Adipocyte (in vitro differentiated cells): ENCODE measurements around the gene DNM2.
"Not testable (repeated sequence)": the region's sequence is repeated elsewhere in the genome, so short reads cannot be mapped to it uniquely, and the experiment has no call there.

Source experiments
- DNase-seq: peaks from one replicate; pipeline ENCODE4 v3.0.0-alpha.2; 2015; ENCODE audit warnings: low read depth
- H3K27me3 ChIP-seq: replicated peaks from 2 replicates; pipeline ENCODE4 v1.7.0; 2013; ENCODE audit warnings: mild to moderate bottlenecking, low read length, moderate library complexity; ENCODE audit not compliant: control insufficient read depth, insufficient read depth
- H3K36me3 ChIP-seq: 2 replicates; pipeline ENCODE4 v1.7.0; 2013; ENCODE audit warnings: low read length, mild to moderate bottlenecking, moderate library complexity; ENCODE audit not compliant: control insufficient read depth, insufficient read depth, severe bottlenecking
- H3K4me1 ChIP-seq: 2 replicates; pipeline ENCODE4 v1.7.0; 2013; ENCODE audit warnings: mild to moderate bottlenecking, low read length, moderate library complexity; ENCODE audit not compliant: control insufficient read depth, insufficient read depth
- H3K4me3 ChIP-seq: 2 replicates; pipeline ENCODE4 v1.7.0; 2013; ENCODE audit warnings: mild to moderate bottlenecking, low read length, moderate library complexity
- H3K9ac ChIP-seq: 2 replicates; pipeline ENCODE4 v1.7.0; 2013; ENCODE audit warnings: mild to moderate bottlenecking, low read length, moderate library complexity
- H3K9me3 ChIP-seq: 2 replicates; pipeline ENCODE4 v1.7.0; 2013; ENCODE audit warnings: mild to moderate bottlenecking, low read length, moderate library complexity; ENCODE audit not compliant: control insufficient read depth

Gene DNM2

DNA sequence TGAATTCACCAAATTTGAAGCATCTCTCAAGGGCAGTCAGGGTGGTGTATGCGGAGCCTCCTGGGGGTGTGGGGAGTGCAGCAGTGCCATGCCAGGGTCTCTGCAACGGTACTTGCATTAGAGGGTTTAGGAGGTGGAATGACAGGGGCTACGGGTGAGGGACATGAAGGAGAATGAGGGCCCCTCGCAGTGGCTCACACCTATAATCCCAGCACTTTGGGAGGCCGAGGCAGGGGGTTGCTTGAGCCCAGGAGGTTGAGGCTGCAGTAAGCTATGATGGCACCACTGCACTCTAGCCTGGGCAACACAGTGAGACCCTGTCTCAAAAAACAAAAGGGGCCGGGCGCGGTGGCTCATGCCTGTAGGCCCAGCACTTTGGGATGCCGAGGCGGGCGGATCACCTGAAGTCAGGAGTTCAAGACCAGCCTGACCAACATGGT, 152.0 kb downstream of the DNM2 start:
- H3K9me3 ChIP-seq, H3K36me3 ChIP-seq, H3K27me3 ChIP-seq, H3K9ac ChIP-seq, H3K4me3 ChIP-seq, DNase-seq: not testable (repeated sequence)
- peaks cover 13% of the 10 kb centered on the region for H3K4me1 ChIP-seq

- no peaks in the 10 kb centered on the region for H3K9me3 ChIP-seq
- H3K4me3 ChIP-seq = peak overlapping the region; percentile 77
- peak overlapping the region; percentile 80 for H3K9ac ChIP-seq
- DNase-seq = no peak
- no peaks in the 10 kb centered on the region for H3K27me3 ChIP-seq
- H3K4me1 ChIP-seq = peaks cover 14% of the 10 kb centered on the region
- no peaks in the 10 kb centered on the region for H3K36me3 ChIP-seq
These were observed 152.6 kb downstream of the DNM2 start for GRCh38 chr19:10870501-10870954.

DNA sequence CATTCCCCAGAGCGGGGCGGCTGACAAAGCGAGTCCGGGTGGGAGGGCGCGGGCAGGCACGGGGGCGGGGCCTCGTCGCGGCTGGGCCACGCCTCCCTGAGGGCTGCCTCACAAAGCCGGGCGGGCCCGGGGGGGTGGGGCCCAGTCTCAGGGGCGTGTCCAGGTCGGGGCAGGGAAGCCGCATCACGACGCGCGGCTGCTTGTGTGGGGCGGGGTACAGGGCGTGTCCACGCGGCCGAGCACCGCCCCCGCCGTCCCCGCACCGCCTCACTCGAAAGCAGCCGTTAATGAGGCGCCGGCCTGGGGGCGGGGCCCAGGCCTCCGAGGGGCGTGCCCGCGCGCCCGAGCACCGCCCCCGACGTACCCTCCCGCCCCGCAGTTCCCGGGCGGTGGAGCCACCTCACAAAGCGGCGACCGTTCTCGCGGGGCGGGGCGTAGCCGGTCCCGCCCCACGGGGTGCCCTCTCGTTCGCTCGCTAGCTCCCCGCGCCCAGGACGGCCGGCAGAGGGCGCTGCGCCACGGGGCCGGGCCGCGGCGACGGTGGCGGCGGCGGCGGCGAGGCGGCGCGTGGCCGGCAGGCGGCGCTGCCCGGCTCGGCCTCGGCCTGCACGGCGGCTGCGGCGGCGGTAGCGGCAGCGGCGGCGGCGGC, 153.2 kb downstream of the DNM2 start, which contains the start of gene CARM1:
CARM1 (plus strand) TSS at position 599 of the 649 bp plus-strand sequence. CDS start 150 bp downstream, outside the sequence.
- Histone ChIP-seq H3K4me3 (peak within 1 kb of the TSS; percentile 88), H3K27me3 (no peaks in the 10 kb centered on the region)
- DNase-seq = peak; percentile 99

DNA sequence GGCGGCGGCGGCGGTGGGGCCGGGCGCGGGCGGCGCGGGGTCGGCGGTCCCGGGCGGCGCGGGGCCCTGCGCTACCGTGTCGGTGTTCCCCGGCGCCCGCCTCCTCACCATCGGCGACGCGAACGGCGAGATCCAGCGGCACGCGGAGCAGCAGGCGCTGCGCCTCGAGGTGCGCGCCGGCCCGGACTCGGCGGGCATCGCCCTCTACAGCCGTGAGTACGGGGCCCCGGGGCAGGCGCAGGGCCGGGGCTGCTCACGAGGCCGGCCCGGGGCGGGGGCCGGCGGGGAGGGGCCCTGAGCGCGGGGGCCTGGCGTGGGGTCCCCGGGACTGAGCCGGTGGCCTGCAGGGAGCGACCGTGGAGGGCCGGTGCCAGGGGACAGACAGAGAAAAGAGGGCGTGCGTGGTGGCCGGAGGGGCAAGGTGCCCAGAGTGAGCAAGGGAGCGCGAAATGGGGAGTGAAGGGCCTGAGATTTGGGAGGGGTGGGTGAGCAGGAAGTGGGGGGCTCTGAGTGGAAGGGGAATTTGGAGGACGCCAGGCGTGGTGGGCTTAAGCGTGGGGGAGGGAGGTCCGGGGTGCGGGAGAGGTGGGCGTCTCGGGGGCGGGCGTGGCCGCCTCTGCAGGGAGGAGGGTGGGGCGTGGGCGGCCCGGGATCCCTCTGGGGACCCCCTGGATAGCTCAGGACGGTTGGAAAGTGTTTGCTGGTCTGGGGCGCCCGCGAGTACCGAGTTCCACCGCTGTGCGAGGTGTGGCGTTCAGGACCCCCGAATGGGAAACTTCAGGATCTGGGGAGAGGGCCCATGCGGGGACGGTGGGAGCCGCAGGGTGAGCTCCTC, 154.0 kb downstream of the DNM2 start:
- peak; percentile 64 for DNase-seq
- Histone ChIP-seq H3K9me3 (no peaks in the 10 kb centered on the region), H3K27me3 (no peaks in the 10 kb centered on the region), H3K36me3 (no peaks in the 10 kb centered on the region), H3K4me1 (peaks cover 18% of the 10 kb centered on the region), H3K4me3 (peak overlapping the region; percentile 88), H3K9ac (peak overlapping the region; percentile 87)

More for the DNA sequence above, 153.2 kb downstream of the DNM2 start, which contains the start of gene CARM1:
- no peaks in the 10 kb centered on the region for H3K9me3 ChIP-seq
- no peaks in the 10 kb centered on the region for H3K36me3 ChIP-seq
- peaks cover 14% of the 10 kb centered on the region for H3K4me1 ChIP-seq
- H3K9ac ChIP-seq = peak within 1 kb of the TSS; percentile 87

DNA sequence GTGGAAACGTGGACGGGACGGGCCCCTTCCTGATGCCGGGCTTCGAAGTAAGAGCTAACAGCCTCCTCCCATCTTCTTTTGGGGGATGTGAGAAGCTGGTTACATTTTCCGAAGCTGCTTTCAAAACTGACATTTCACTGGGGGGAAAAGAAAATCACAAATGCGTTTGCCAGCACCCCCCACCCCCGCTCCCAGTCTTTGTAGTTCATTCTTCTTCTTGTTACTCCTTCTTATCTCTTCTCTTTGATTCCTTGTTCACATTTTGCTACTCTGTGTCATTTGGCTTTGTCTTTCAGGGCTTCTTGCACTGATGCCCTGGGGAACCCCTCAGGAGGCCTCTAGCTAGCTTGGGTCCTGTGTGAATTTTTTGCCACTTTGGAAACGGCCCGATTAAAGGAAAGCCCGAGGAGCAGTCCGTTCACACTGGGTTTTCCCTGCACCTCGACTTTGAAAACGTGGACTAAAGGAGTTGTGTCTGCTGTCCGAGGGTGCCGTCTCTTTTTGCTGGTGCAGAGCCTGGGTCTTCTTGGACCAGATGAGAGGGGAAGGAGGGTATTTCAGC, 154.7 kb downstream of the DNM2 start:
- H3K4me1 ChIP-seq = peaks cover 18% of the 10 kb centered on the region
- peak overlapping the region; percentile 88 for H3K4me3 ChIP-seq
- H3K9ac ChIP-seq = peak overlapping the region; percentile 87
- H3K9me3 ChIP-seq = no peaks in the 10 kb centered on the region
- no peaks in the 10 kb centered on the region for H3K36me3 ChIP-seq
- H3K27me3 ChIP-seq = no peaks in the 10 kb centered on the region
- DNase-seq = peak; percentile 52

DNA sequence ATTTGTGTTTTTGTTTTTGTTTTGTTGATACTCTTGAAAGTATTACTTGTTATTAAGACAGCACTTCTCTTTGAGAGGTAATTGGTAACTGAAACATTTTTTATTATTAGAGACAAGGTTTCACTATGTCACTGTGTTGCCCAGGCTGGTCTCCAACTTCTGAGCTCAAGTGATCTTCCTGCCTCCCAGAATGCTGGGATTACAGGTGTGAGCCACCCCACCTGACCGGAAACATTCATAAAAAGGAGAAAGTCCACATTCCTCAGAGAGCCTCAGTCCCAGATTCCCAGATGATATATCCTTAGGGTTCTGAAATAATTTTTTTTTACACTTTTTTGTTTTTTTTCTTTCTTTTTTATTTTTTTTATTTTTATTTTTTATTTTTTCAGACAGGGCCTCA, 156.1 kb downstream of the DNM2 start:
- no peak overlapping the region for H3K4me3 ChIP-seq
- H3K27me3 ChIP-seq = no peaks in the 10 kb centered on the region
- no peaks in the 10 kb centered on the region for H3K36me3 ChIP-seq
- DNase-seq = no peak
- H3K9ac ChIP-seq = no peak overlapping the region
- no peaks in the 10 kb centered on the region for H3K9me3 ChIP-seq
- peaks cover 24% of the 10 kb centered on the region for H3K4me1 ChIP-seq

- Histone ChIP-seq H3K4me1 (peaks cover 23% of the 10 kb centered on the region), H3K4me3 (no peak overlapping the region), H3K9ac (no peak overlapping the region), H3K27me3 (no peaks in the 10 kb centered on the region), H3K36me3 (no peaks in the 10 kb centered on the region), H3K9me3 (no peaks in the 10 kb centered on the region)
- no peak for DNase-seq
These were observed 158.8 kb downstream of the DNM2 start for GRCh38 chr19:10876459-10877240.

- H3K9ac ChIP-seq, H3K9me3 ChIP-seq, H3K27me3 ChIP-seq, DNase-seq, H3K36me3 ChIP-seq, H3K4me3 ChIP-seq: not testable (repeated sequence)
- H3K4me1 ChIP-seq = peaks cover 28% of the 10 kb centered on the region
These were observed 159.7 kb downstream of the DNM2 start for GRCh38 chr19:10877608-10878007.

GRCh38 chr19:10878253-10878652, 160.4 kb downstream of the DNM2 start:
- H3K4me1 ChIP-seq = peaks cover 21% of the 10 kb centered on the region
- H3K36me3 ChIP-seq = no peaks in the 10 kb centered on the region
- peak overlapping the region; percentile 18 for H3K9ac ChIP-seq
- no peaks in the 10 kb centered on the region for H3K27me3 ChIP-seq
- no peaks in the 10 kb centered on the region for H3K9me3 ChIP-seq
- DNase-seq = no peak
- H3K4me3 ChIP-seq = no peak overlapping the region
